GM12878 (cell line): ENCODE data around the gene ELAPOR2. TPM values are rescaled to one million over a fixed set of nuclear protein-coding genes. Genes with fewer than 3 reads are reported as not detected.

Experiments
- ATAC-seq: fragments of 200-7000 bp; cut with Tn5 transposase; 3 replicates; pipeline ENCODE4 v1.9.1; 2020; ENCODE audit warnings: mild to moderate bottlenecking, moderate library complexity
- BruUV-seq: library from RNA; stranded (reverse); fragments of 400-500 nt; replicated peaks from 2 replicates; lab custom pipeline; 2021; lab: Mats Ljungman, UMichigan
- CTCF ChIA-PET: fragments of 300-600 bp; sonication (Branson Sonifier 250); formaldehyde crosslinking; extraction: SDS; loops from one replicate; lab custom pipeline; 2021; ENCODE audit warnings: inconsistent platforms; lab: Yijun Ruan, JAX
- POLR2A ChIA-PET: fragments of 350-600 bp; formaldehyde crosslinking; extraction: SDS; loops from one replicate; lab custom pipeline; 2021; ENCODE audit warnings: inconsistent platforms; lab: Charles Lee
- RAD21 ChIA-PET: fragments of 300-600 bp; sonication (Branson Sonifier 250); formaldehyde crosslinking; loops from one replicate; lab custom pipeline; 2023; ENCODE audit warnings: antibody characterized with exemption; ENCODE audit not compliant: unreplicated experiment; lab: Charles Lee
- SMC1A ChIA-PET: fragments of 300-600 bp; sonication (Branson Sonifier 250); formaldehyde crosslinking; loops from one replicate; lab custom pipeline; 2023; ENCODE audit not compliant: unreplicated experiment, uncharacterized antibody; lab: Charles Lee
- DNase-seq: peaks from one replicate; pipeline ENCODE4 v3.0.0-alpha.2; 2011; ENCODE audit warnings: low read depth, low spot score
- FAIRE-seq: peaks from 3 replicates; lab custom pipeline; 2011; peaks lifted over from hg19 to GRCh38; lab: Jason Lieb, UNC
- H2AFZ ChIP-seq: 2 replicates; pipeline ENCODE4 v1.6.0; 2011; ENCODE audit warnings: low read depth, low read length, control low read depth; ENCODE audit not compliant: control insufficient read depth
- H3K27ac ChIP-seq: 2 replicates; pipeline ENCODE4 v1.5.1; 2011; ENCODE audit warnings: control low read depth; ENCODE audit not compliant: control insufficient read depth, insufficient read depth
- H3K27me3 ChIP-seq, 2 experiments: replicated peaks in 1 of 2; 2 replicates each; pipeline versions ENCODE4 v1.6.0 to v1.6.1; 2011; ENCODE audit warnings: low read length in 1 of 2; ENCODE audit not compliant: control insufficient read depth in 2 of 2, insufficient read depth in 2 of 2
- H3K36me3 ChIP-seq, 2 experiments: 2 replicates each; pipeline ENCODE4 v1.5.1; 2011; ENCODE audit warnings: low read length in 1 of 2; ENCODE audit not compliant: control insufficient read depth in 2 of 2, insufficient read depth in 2 of 2
- H3K4me1 ChIP-seq: 2 replicates; pipeline ENCODE4 v1.6.1; 2011; ENCODE audit warnings: mild to moderate bottlenecking, low read length, moderate library complexity, mixed read lengths; ENCODE audit not compliant: control insufficient read depth, insufficient read depth
- H3K4me2 ChIP-seq: 2 replicates; pipeline ENCODE4 v1.6.0; 2011; ENCODE audit warnings: control low read depth; ENCODE audit not compliant: control insufficient read depth, insufficient read depth
- H3K4me3 ChIP-seq: fragments of 200-600 bp; sonication (generic); 2 replicates; pipeline ENCODE4 v1.5.1; 2016
- H3K79me2 ChIP-seq: 2 replicates; pipeline ENCODE4 v1.6.0; 2011; ENCODE audit warnings: low read length; ENCODE audit not compliant: control insufficient read depth, insufficient read depth
- H3K9ac ChIP-seq: 2 replicates; pipeline ENCODE4 v1.8.0; 2011; ENCODE audit warnings: low read length, control low read depth, mixed read lengths; ENCODE audit not compliant: control insufficient read depth, insufficient read depth
- H3K9me3 ChIP-seq: replicated peaks from 3 replicates; pipeline ENCODE4 v1.5.1; 2011; ENCODE audit warnings: mild to moderate bottlenecking, low read length; ENCODE audit not compliant: control insufficient read depth, insufficient read depth
- H4K20me1 ChIP-seq: 2 replicates; pipeline ENCODE4 v1.6.0; 2011; ENCODE audit not compliant: control insufficient read depth, insufficient read depth
- ATF2 ChIP-seq: IDR thresholded peaks from 2 replicates; pipeline ENCODE4 v1.6.1; 2012; ENCODE audit warnings: low read length, inconsistent platforms
- EP300 ChIP-seq, 2 experiments: fragments of 150-350 bp in 1 of 2; IDR thresholded peaks; 2 replicates each; pipeline ENCODE4 v1.6.1; 2011 to 2012; ENCODE audit warnings: low read depth in 2 of 2, low read length in 2 of 2, borderline replicate concordance in 1 of 2, improper control_type of control experiment in 1 of 2, inconsistent platforms in 1 of 2; ENCODE audit not compliant: control insufficient read depth in 1 of 2
- ETV6 ChIP-seq, 2 experiments: fragments of 450-650 bp in 1 of 2; IDR thresholded peaks in 1 of 2; conservative IDR thresholded peaks in 1 of 2; 2 replicates each; pipeline ENCODE4 v1.6.1; 2014; ENCODE audit warnings: antibody characterized with exemption in 1 of 2, borderline replicate concordance in 1 of 2, low read depth in 1 of 2, mild to moderate bottlenecking in 1 of 2, moderate library complexity in 1 of 2
- FOXM1 ChIP-seq: IDR thresholded peaks from 2 replicates; pipeline ENCODE4 v1.6.1; 2012; ENCODE audit warnings: low read depth, mild to moderate bottlenecking, inconsistent platforms, low read length, moderate library complexity
- HSF1 ChIP-seq: fragments of 150-350 bp; IDR thresholded peaks from 2 replicates; pipeline ENCODE4 v1.6.1; 2014; ENCODE audit warnings: mild to moderate bottlenecking, low read depth, low read length
- IKZF1 ChIP-seq: fragments of 450-650 bp; conservative IDR thresholded peaks from 2 replicates; pipeline ENCODE4 v1.6.1; 2017; ENCODE audit warnings: antibody characterized with exemption, mild to moderate bottlenecking
- JUNB ChIP-seq: IDR thresholded peaks from 2 replicates; pipeline ENCODE4 v1.6.1; 2016; ENCODE audit warnings: antibody characterized with exemption, mild to moderate bottlenecking
- KAT2A ChIP-seq: conservative IDR thresholded peaks from 2 replicates; pipeline ENCODE4 v1.6.1; 2011; ENCODE audit warnings: low read depth, low read length; ENCODE audit not compliant: control insufficient read depth
- MEF2B ChIP-seq: fragments of 450-650 bp; IDR thresholded peaks from 2 replicates; pipeline ENCODE4 v1.6.1; 2018; ENCODE audit warnings: mild to moderate bottlenecking, moderate library complexity; ENCODE audit not compliant: partially characterized antibody, poor library complexity, severe bottlenecking
- NFXL1 ChIP-seq: fragments of 450-650 bp; IDR thresholded peaks from 2 replicates; pipeline ENCODE4 v1.6.1; 2017; ENCODE audit warnings: antibody characterized with exemption, mild to moderate bottlenecking, borderline replicate concordance
- PAX5 ChIP-seq: IDR thresholded peaks from 2 replicates; pipeline ENCODE4 v1.6.1; 2011; ENCODE audit warnings: low read depth, low read length, borderline replicate concordance
- POLR2AphosphoS2 ChIP-seq: IDR thresholded peaks from 2 replicates; pipeline ENCODE4 v1.6.1; 2011; ENCODE audit warnings: low read depth, mild to moderate bottlenecking, low read length, improper control_type of control experiment, moderate library complexity
- RUNX3 ChIP-seq: IDR thresholded peaks from 2 replicates; pipeline ENCODE4 v1.6.1; 2012; ENCODE audit warnings: low read length, inconsistent platforms
- SMAD1 ChIP-seq: fragments of 450-650 bp; IDR thresholded peaks from 2 replicates; pipeline ENCODE4 v1.6.1; 2018; ENCODE audit warnings: mild to moderate bottlenecking, low read depth; ENCODE audit not compliant: partially characterized antibody
- SMARCA5 ChIP-seq: fragments of 450-650 bp; IDR thresholded peaks from 2 replicates; pipeline ENCODE4 v1.6.1; 2017; ENCODE audit warnings: mild to moderate bottlenecking
- SRF ChIP-seq, 2 experiments: IDR thresholded peaks; 2 replicates each; pipeline ENCODE4 v1.6.1; 2011; ENCODE audit warnings: low read depth in 2 of 2, low read length in 2 of 2, mild to moderate bottlenecking in 1 of 2, moderate library complexity in 1 of 2
- ZZZ3 ChIP-seq: IDR thresholded peaks from 2 replicates; pipeline ENCODE4 v1.6.1; 2011; ENCODE audit warnings: low read depth; ENCODE audit not compliant: control insufficient read depth, insufficient read length
- WGBS: methylation state at CpG from one replicate; pipeline ENCODE4 v1.1.6; 2016; ENCODE audit warnings: low lambda C conversion rate; ENCODE audit not compliant: insufficient replicate concordance, insufficient coverage; ENCODE audit errors: missing lambda C conversion rate; 5-methylcytosine and 5-hydroxymethylcytosine counted together
- in situ Hi-C: fragments of 300-500 bp; cut with MboI; formaldehyde crosslinking; loops from 9 replicates; pipeline ENCODE4 v1.14.3; 2018; ENCODE audit warnings: mixed read lengths
- intact Hi-C: fragments of 100-400 bp; cut with micrococcal nuclease; formaldehyde crosslinking; loops from one replicate; pipeline ENCODE4 v1.14.2; 2022; ENCODE audit not compliant: unreplicated experiment
- polyA plus RNA-seq, 11 experiments: library from polyadenylated mRNA; depleted of rRNA in 4 of 11; unstranded in 6 of 11; stranded (reverse) in 5 of 11; fragments of >200 nt; fragmentation: Nextera tagmentation in 4 of 11; fragmentation: Illumina TruSeq in 1 of 11; extraction: Ambion mirVana in 4 of 11; extraction: Trizol in 1 of 11; gene quantifications; 1 replicate in 1 of 11; 2 replicates in 10 of 11; pipeline versions ENCODE4 v1.2.1 to v1.2.3, GENCODE V29; 2011 to 2016; ENCODE audit warnings: inconsistent platforms in 2 of 11, missing spikeins in 2 of 11, low read depth in 1 of 11
- total RNA-seq, 4 experiments: library from RNA; depleted of rRNA in 3 of 4; stranded (reverse); fragments of >200 nt in 3 of 4; fragmentation: Illumina TruSeq in 1 of 4; extraction: Trizol in 1 of 4; gene quantifications; 2 replicates each; pipeline versions ENCODE4 v1.2.1 to v1.2.3, GENCODE V29; 2013 to 2021
- TF ChIP-seq, protein P1 (sequence below): fragments of 450-650 bp; IDR thresholded peaks from 2 replicates; pipeline ENCODE4 v1.6.1; 2016; ENCODE audit warnings: mild to moderate bottlenecking
- TF ChIP-seq, protein P2 (sequence below): fragments of 450-650 bp; conservative IDR thresholded peaks from 2 replicates; pipeline ENCODE4 v1.6.1; 2017; ENCODE audit warnings: mild to moderate bottlenecking, moderate library complexity

The ELAPOR2 gene
- total and polyA plus RNA-seq, 10 of the 15 experiments (the other 5 are each of a cell fraction or from before 2014, with no cell fraction given), result 0.12 to 7.1 (median 3.8) TPM

- ATAC-seq (no peak), DNase-seq (no peak), FAIRE-seq (no peak)
- H3K27ac ChIP-seq, result no peak overlapping the region
- H3K4me3 ChIP-seq, result no peak overlapping the region
- H3K27me3 ChIP-seq, result no peaks in the 10 kb centered on the region
- RAD21 ChIA-PET, result no interaction called here
- POLR2A ChIA-PET, result no interaction called here
- no peaks in the 10 kb centered on the region for H3K36me3 ChIP-seq
- H4K20me1 ChIP-seq, result no peaks in the 10 kb centered on the region
- no peaks in the 10 kb centered on the region for H3K9me3 ChIP-seq
- SMC1A ChIA-PET, result no interaction called here
- no peaks in the 10 kb centered on the region for H3K79me2 ChIP-seq
- H2AFZ ChIP-seq, result no peak overlapping the region
- in situ Hi-C loops (no loop called here), intact Hi-C loops (no loop called here)
- CTCF ChIA-PET, result no interaction called here
- BruUV-seq, result no TSS peak
- H3K9ac ChIP-seq, result no peak overlapping the region
- WGBS, result 95% methylated on average over 2 of the region's 2 CpGs
- H3K4me1 ChIP-seq, result no peaks in the 10 kb centered on the region
- no peak overlapping the region for H3K4me2 ChIP-seq
- TF ChIP-seq ETV6 (conservative IDR thresholded peaks at IDR 0.05 in 1 of 2, IDR thresholded peaks at IDR 0.05 in 1 of 2; ENCODE audit: borderline replicate concordance in 1 of 2, low read depth in 1 of 2) (no peak), POLR2AphosphoS2 (no peak), NFXL1 (no peak), MEF2B (no peak), KAT2A (no peak), ATF2 (no peak), PAX5 (no peak), IKZF1 (no peak), RUNX3 (no peak), JUNB (no peak), ZZZ3 (no peak), EP300 (IDR thresholded peaks at IDR 0.05; ENCODE audit: borderline replicate concordance in 1 of 2, control insufficient read depth in 1 of 2, low read depth in 2 of 2, low read length in 2 of 2) (no peak), SMARCA5 (no peak), SMAD1 (no peak), SRF (IDR thresholded peaks at IDR 0.05; ENCODE audit: low read depth in 2 of 2, low read length in 2 of 2) (no peak), HSF1 (no peak), FOXM1 (no peak)
- TF ChIP-seq, protein P1, sequence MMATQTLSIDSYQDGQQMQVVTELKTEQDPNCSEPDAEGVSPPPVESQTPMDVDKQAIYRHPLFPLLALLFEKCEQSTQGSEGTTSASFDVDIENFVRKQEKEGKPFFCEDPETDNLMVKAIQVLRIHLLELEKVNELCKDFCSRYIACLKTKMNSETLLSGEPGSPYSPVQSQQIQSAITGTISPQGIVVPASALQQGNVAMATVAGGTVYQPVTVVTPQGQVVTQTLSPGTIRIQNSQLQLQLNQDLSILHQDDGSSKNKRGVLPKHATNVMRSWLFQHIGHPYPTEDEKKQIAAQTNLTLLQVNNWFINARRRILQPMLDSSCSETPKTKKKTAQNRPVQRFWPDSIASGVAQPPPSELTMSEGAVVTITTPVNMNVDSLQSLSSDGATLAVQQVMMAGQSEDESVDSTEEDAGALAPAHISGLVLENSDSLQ, result no peak
- TF ChIP-seq, protein P2, sequence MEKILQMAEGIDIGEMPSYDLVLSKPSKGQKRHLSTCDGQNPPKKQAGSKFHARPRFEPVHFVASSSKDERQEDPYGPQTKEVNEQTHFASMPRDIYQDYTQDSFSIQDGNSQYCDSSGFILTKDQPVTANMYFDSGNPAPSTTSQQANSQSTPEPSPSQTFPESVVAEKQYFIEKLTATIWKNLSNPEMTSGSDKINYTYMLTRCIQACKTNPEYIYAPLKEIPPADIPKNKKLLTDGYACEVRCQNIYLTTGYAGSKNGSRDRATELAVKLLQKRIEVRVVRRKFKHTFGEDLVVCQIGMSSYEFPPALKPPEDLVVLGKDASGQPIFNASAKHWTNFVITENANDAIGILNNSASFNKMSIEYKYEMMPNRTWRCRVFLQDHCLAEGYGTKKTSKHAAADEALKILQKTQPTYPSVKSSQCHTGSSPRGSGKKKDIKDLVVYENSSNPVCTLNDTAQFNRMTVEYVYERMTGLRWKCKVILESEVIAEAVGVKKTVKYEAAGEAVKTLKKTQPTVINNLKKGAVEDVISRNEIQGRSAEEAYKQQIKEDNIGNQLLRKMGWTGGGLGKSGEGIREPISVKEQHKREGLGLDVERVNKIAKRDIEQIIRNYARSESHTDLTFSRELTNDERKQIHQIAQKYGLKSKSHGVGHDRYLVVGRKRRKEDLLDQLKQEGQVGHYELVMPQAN, result no peak
These were observed 38.2 kb downstream of the ELAPOR2 start for GRCh38 chr7:87021285-87021684.
